ENCODE data around the gene EMID1.

The EMID1 gene

DNA sequence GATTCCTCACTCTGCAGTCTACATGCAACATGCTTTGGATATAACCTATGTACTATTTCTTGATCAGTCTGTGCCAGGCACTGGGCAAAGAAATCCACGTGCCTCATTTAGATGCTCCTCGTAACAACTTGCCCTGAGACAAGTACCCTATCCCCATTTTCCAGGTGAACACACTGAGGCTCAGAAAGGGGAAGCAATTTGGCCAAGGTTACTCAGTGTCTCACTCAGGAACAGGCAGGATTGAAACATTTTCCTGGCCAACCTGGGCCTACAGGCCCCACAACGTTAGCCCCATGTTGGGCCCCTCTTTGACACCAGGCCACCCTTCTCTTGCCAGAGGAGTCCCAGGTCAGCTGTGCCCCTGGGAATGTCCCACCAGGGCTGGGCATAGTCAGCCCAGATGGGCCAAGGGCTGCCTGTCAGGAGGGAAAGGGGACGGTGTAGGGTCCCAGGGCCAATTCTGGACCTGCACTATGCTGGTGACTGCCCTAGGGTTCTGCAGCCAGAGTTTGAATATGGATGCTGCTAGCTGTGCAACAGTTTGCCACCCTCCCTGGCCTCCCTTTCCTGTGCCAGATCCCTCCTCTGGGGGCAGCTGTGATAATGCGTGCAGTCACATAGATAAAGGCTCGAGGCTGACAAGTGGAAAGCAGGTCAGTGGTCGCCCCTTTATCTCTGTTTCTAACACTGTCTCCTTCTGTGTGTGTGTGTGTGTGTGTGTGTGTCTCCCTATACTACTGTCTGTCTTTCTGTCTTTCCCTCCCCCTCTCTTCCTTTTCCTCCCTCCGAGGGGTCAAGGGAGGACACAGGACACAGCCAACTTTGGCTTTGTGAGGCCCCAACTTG is 10.4 kb upstream of the EMID1 start:
- DNase-seq (ENCODE audit: low read depth, low spot score) = no peak

DNA sequence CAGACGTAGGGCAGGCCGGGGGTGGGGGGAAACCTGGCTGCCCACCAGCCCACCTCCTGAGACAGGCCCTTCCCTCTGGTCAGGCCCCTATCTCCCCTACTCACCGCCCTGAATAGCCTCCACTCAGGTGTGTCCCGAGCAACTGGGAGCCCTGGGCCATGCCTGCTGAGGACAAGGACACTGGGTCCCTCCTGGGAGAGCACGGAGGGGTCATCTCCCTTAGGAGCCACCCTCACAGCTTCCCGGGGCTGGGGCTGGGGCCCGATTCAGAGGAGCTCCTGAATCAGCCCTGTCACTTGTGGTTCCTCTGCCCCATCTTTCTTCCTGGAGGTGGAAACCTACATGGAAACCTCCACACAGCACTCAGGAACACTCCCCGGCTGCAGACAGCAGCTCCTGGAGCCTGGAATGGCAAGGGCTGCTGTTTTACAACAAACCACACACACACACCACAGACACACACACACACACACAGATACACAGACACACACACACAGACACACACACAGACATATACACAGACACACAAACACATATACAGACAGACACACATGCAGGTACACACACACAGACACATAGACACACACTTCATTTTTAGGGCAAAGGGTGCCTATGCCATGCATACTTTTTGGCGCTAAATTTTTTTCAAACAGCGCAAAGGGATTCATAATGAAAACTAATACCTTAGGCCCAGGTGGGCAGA is 9.6 kb upstream of the EMID1 start:
- no peak for DNase-seq (ENCODE audit: low read depth, low spot score)

DNA sequence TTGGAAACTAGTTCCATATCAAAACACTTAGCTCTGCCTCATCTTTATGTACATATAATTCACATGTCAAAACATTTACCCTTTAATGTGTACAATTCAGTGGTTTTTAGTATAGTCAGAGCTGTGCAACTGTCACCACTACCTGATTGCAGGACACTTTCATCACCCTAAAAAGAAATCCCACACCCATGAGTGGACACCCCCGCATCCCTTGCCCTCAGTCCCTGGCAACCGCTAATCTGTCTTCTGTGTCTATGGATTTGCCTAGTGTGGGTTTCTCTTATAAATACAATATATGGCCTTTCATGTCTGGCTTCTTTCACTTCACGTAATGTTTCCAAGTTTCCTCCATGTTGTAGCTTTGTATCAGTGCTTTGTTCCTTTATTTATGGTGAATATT is 8.6 kb upstream of the EMID1 start:
- DNase-seq (ENCODE audit: low read depth, low spot score) = no peak

GRCh38 chr22:29198240-29198639 is 7.5 kb upstream of the EMID1 start:
- no peak for DNase-seq (ENCODE audit: low read depth, low spot score)

DNA sequence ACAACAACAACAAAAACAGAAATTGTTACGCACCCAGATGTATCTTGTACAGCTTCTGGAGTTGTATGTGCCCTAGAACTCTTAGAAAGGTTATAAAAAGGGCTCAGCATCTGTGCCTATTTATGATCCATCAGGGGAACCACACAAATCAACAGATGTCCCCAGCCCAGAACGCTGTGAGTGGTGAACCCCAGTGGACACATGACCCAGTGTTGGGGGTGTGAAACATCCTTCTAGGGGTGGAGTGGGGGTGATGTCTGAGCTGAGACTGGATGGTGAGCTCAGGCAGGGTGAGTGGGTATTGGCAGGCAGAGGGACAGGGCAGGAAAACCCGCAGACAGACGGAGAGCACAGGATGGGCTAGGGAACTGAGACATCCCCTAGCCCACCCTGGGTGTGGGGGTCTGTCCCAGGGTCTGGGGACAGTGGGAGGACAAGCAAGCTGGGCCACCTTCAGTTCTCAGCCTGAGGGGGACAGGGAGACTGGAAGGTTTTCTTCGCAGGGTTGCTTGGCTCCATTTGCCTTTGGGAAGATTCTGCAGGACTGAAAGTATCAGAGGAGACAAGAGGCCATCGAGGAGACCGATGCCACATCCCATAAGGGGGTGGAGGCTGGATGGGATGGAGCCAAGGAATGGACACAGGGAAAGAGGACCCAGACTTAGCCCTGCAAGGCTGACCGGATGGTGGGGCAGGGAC is 5.8 kb upstream of the EMID1 start:
- no peak for DNase-seq (ENCODE audit: low read depth, low spot score)

- DNase-seq (ENCODE audit: low read depth, low spot score) = no peak
Observed at GRCh38 chr22:29200901-29201300, 4.8 kb upstream of the EMID1 start.

DNA sequence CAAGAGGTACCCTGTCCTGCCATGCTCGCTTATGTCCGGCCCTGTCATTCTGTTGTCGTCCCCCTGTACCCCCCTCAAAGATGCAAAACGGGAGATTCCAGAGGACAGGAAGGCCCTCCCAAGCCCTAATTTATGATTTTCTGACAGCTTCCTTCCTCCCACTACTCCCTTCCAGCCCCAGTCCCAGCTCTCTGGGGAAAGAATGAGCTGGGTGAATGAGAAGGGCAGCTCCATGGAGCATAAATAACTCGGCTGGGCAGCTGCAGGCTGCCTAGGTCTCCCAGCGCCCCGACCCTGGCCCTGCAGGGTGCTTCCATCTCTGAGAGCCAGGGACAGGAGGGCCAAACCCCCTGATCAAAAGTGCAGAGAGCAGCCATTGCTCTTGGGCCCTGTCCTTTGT is 3.9 kb upstream of the EMID1 start:
- DNase-seq (ENCODE audit: low read depth, low spot score) = no peak

- no peak for DNase-seq (ENCODE audit: low read depth, low spot score)
Observed at GRCh38 chr22:29202212-29203192, 3.2 kb upstream of the EMID1 start.

DNA sequence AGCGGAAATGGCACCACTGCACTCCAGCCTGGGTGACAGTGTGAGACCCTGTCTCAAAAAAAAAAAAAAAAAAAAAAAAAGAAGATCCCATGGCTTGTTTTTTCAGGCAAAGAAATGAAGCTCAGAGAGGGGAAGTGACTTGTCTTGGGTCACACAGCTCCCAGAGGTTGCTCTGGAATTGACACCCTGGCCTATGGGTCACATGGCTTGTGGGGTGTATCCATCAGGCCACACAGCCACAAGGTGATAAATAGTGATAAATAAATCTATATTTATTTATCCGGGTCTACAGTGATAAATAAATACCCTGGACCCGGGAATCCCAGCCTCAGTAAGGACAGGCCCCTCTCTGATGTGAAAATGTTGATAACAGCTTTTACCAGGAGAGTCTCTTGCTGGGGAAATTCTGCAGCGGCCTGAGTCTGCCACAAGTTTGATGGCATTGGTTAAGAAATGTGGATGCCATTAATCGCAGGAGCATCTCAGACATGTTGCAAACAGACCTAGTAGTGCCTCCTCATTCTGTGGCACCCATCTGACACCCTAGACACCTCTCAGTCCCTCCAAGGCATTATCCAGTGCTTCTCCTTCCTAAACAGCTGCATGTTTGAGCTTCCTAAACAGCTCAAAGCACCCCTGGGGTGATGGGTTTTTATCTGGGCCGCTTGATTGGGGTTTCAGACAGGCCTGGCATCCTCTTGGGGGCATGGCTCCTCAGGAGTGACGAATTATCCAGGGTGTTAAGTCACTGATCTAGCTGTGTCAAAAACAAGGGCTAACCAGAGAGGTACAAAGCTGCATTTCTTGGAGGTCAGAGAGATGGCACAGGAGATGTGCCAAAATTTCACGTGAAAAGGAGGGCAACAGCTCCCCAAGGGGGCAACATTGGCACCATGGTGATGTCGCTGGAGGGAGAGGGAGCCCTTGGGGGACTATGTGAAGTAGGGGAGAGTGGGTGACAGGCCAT is 1.9 kb upstream of the EMID1 start:
- DNase-seq (ENCODE audit: low read depth, low spot score) = no peak

- no peak for DNase-seq (ENCODE audit: low read depth, low spot score)
Observed at GRCh38 chr22:29204455-29205183, 1.1 kb upstream of the EMID1 start.

DNA sequence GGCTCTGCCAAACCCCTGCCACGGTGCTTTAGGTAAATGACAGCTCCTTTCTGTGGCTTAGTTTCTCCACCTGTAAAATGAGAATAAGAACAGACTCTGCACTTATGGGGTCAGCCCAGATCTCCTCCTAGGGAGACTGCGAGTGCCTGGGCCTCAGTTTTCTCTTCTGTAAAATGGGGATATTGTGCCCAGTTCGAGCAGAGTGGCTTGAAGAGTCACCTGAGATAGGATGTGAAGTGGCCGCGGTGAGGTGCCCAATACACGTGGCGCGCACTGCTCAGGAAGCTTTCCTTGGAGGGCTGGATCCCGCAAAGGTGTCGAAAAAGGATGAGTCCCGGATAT is 473 bp upstream of the EMID1 start:
- DNase-seq (ENCODE audit: low read depth, low spot score) = no peak

DNA sequence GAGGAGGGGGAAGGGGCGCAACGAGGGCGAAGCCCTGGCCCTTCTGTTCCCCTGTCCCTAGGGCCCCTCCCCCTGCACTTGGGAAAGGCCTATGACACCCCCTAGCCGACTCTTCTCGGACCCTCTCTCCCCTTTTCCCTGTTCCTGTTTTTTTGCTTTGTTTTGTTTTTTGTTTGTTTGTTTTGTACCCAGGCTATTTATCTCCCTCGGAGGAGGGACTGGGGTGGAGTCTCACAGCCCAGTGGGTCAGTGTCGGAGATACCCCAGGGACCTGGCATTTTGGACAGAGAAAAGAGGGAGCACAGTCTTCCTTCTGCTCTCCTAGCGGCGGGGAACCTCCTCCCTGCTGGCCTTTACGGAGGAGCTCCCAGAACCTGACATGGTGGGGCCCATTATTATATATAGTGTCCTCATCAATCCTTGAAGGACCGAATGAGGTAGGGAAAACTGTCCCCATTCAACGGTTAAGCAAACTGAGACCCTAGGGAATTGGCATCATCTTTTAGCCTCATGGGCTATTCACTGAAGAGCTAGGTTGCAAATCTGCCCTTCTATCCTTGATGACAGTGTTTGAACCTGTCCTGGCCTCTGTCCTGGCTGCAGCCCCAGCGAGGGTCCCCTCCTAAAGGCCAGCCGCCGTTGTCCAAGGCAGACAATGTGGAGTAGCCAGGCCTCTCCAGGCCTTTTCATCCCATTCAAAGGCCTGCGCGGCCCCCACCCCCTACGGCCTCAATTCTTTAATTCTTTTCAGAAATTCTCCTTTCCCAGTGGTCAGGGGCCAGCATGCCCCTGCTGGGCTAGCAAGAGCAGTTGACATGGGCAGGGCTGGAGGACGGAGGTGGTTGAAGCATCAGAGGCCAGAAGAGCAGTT is 911 bp downstream of the EMID1 start:
- DNase-seq (ENCODE audit: low read depth, low spot score) = no peak

DNA sequence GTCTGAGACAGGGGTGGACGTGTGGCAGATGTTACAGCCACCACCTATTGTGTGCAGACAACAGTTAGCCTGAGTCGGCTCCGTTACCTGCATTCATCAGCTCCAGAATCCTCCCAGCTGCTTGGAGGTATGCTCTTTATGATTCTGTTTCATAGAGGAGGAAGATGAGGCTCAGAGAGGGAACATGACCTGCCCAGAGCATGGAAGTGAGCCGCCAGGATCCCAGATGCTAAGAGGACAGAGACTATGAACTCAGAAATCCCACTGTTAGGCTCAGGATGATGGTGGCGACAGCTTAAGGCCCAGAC is 1.5 kb downstream of the EMID1 start:
- no peak for DNase-seq (ENCODE audit: low read depth, low spot score)

- no peak for DNase-seq (ENCODE audit: low read depth, low spot score)
Observed at GRCh38 chr22:29207562-29208501, 2.1 kb downstream of the EMID1 start.

DNA sequence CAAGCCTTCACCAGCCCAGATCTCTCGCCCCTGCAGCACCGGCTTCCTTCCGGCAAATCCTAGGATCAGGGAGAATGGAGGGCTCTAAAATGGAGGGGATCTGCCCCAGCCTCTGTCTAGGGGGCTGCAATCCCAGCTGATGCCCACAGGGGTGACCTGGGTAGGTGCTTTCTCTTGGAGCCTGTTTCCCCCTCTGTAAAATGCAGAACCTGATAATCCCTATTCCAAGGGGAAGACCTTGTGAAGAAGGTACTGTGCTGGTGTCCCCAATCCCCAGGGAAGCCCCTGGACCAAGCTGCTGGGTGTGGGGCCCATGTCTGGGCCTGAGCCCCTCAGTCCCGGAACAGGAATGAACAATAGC is 2.8 kb downstream of the EMID1 start:
- DNase-seq (ENCODE audit: low read depth, low spot score) = no peak

GRCh38 chr22:29208879-29209623 is 3.4 kb downstream of the EMID1 start:
- no peak for DNase-seq (ENCODE audit: low read depth, low spot score)

GRCh38 chr22:29209624-29209929 is 3.9 kb downstream of the EMID1 start:
- no peak for DNase-seq (ENCODE audit: low read depth, low spot score)
